Activated CD4-positive, CD25-positive, alpha-beta regulatory T cell (primary cell): ENCODE measurements around the gene ANKRD2.
"Not testable (repeated sequence)": the region's sequence is repeated elsewhere in the genome, so short reads cannot be mapped to it uniquely, and the experiment has no call there.

Experiments used
- DNase-seq, 4 experiments: peaks; one replicate each; lab custom pipeline; 2025; lab: John Stamatoyannopoulos, UW

ANKRD2 gene

GRCh38 chr10:97571622-97572021 lies 957 bp upstream of the ANKRD2 start:
- no peak for DNase-seq

DNA sequence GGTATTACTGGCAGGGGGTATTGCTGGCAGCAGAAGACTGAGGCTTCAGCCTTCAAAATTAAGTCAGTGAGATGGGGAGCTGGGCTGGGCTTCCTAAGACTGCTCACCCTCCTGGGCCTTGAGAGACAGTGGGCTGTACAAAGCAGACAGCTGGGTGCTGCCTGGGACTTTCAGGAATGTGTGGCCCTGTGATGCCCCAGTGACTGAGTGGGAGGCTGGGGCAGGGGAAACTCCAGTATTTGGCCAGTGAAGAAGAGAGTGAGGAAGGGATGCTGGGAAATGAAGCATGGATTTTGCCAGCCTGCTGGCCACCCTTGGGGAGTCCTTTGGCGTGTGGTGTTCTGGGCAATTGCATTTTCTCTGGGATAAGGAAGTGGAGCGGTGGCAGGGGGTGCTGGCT lies 442 bp downstream of the ANKRD2 start:
- DNase-seq = no peak

DNA sequence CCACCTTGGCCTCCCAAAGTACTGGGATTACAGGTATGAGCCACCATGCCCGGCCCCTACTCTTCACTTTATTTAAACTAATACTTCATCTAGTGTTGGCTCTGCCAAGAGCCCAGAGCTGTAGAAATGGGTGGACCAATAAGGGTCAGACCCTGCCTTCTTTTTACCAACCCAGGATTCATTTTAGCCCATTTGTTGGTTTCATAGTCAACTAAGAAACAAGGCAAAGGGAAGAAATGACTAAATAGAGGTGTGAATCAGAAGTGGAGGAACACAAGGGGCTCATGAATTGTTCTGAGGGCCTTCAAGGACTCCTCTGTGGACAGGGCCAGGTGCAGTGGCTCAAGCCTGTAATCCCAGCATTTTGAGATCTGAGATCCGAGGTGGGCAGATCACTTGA lies 1.1 kb downstream of the ANKRD2 start:
- DNase-seq = no peak

- no peak for DNase-seq
Observed at GRCh38 chr10:97574374-97575126, 2.0 kb downstream of the ANKRD2 start.

DNA sequence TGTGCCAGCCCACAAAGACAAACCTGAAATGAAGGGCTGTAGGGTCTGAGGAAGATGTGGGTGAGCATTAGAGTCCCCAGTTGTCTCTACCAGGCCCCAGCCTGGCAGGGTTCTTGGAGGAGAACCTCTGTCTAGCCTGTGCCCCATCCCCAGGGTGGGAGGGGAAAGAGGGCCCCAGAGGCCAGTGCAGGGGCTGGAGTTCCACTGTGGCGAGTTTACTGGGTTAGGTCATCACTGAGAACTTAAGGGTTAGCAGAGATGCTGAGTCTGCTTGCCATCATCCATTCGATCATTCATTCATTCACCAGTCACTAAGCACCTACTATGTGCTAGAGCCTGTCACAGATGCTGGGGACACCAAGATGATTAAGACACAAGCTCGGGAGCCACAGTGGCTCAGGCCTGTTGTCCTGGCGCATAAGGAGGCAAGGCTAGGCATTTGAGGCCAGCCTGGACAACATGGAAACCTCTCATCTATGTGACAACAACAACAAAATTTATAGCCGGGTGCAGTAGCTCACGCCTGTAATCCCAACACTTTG lies 2.6 kb downstream of the ANKRD2 start:
- no peak for DNase-seq

DNA sequence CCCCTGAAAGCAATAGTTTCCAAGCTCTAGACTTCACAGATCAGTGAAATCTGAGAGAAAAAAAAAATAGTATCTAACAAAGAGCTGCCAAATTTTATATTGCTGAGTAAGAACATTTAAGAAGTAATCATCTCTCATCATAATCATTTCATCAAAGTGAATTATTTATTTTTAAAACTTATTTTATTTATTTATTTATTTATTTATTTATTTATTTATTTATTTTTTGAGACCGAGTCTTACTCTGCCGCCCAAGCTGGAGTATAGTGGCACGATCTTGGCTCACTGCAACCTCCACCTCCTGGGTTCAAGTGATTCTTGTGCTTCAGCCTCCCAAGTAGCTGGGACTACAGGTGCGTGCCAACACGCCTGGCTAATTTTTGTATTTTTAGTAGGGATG lies 3.9 kb downstream of the ANKRD2 start:
- not testable (repeated sequence) for DNase-seq

- DNase-seq = no peak
Observed at GRCh38 chr10:97577701-97578100, 5.1 kb downstream of the ANKRD2 start.

GRCh38 chr10:97578171-97578844 lies 5.7 kb downstream of the ANKRD2 start:
- DNase-seq = no peak

DNA sequence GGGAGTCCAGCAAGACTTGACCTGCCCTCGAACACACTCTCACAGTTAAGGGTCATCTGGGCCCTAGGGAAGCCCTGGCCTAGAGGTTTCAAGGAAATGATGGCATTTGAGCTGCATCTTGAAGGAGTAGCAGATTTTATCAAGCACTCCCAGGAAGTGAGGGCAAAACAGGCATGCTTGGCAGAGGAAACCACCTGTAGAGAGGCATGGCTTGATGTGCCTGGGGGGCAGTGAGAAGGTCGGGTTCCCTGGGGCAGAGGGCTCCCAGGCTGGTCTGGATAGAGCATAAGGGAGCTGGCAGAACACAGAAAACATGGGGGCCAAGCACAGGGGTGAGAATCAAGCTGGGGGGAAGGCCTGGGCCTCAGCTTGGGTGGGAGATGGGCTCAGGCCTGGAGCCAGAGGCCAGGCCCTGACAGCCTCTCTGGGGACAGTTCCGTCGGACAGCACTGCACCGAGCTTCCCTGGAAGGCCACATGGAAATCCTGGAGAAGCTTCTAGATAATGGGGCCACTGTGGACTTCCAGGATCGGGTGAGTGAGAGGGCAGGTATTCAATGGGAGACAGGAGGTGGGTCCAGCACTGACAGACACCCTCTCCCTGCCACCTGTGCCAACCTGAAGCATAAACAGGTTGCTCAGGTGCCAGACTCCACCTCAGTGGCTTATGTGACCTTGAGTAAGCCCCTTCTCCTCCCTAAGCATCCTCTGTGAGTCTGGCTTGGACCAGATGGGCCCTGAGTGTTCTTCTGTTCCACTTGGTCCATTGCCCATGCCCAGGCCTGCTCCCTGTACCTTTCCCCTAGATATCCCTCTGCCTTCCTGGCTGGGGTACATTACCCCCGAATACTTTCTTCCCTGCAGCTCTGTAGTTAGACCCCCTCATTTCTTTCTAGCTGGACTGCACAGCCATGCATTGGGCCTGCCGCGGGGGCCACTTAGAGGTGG lies 8.1 kb downstream of the ANKRD2 start:
- DNase-seq = no peak

DNA sequence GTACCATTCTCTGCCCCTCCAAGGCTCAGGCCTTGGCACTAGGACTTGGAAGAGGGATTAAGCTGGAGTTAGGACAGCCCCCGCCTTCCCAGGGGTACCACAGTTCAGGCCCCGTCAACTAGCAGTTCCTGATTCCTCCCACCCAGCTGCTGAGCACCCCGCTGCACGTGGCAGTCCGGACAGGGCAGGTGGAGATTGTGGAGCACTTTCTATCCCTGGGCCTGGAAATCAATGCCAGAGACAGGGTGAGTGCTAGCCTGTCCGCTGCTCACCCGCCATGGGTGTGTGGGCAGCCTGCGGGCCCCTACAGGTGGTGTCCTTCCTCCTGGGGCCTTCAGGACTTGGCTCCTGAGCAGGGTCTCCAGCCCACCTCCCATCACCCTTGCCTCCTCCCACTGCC lies 9.6 kb downstream of the ANKRD2 start:
- DNase-seq = no peak

GRCh38 chr10:97583476-97583875 lies 10.9 kb downstream of the ANKRD2 start:
- no peak for DNase-seq

DNA sequence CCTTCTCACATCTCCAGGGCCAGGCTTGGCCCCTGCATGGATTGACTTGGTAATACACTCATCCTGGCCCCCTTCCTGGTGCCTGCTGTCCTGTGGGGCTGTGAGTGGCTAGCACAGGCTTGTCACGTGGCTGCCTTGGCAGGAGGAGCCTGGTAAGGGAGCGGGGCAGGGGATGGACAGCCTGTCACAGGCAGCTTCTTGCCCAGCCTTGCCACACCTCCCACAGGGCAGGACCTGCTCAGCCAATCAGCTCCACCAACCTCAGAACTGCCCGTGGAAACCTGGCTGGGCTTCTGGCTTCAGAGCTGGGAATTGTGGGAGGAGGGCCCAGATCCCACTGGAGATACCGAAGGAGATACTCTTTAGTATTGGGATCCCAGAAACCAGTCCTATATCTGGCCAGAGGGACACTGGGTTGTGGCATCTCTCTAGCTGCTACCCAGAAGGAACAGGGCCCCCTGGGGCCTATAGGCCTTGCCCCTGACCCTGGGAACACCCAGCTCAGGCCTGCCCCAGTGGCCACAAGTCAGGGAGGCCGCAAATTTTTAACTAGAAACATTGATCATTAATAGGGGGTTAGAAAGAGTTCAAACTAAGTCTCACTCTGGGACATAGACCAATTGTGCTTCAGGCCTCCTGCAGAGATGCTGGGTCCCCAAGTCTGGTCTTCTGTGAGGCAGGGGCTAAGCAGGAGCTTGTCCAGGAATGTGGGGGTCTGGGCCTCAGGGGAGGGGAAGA lies 11.7 kb downstream of the ANKRD2 start, which contains the start of gene HOGA1:
Gene HOGA1, plus strand, starts transcription at position 330 of the 738 bp plus-strand sequence. Its CDS starts 315 bp downstream, at position 645.
- DNase-seq = no peak

DNA sequence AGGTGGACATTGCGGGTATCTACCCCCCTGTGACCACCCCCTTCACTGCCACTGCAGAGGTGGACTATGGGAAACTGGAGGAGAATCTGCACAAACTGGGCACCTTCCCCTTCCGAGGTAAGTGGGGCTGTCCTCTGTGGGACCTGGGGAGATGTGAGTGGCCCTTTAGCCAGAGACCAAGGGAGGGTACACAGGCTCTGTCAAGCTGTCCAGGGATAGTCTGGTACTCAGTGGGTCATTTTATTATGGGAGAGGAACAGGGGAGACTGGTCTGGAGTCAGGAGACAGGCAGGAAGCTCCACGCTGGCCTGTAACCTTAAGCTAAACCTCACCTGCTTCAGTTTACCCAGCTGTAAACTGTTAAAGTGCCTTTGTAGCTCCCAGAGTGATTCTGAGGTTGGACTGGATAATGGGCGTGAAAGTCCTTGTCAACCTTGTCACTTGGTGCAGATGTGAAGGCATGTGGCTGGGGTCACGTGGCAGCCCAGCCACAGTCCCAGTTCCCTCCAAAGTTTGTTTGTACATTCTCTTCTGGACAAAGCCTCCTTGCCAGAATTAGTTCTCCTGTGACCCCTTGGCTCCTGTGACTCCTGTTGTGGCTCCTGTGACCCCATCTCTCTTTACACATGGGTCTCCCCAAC lies 12.3 kb downstream of the ANKRD2 start:
- no peak for DNase-seq

- no peak for DNase-seq
Observed at GRCh38 chr10:97585439-97585811, 12.8 kb downstream of the ANKRD2 start.

GRCh38 chr10:97587183-97587582 lies 14.6 kb downstream of the ANKRD2 start:
- no peak for DNase-seq

DNA sequence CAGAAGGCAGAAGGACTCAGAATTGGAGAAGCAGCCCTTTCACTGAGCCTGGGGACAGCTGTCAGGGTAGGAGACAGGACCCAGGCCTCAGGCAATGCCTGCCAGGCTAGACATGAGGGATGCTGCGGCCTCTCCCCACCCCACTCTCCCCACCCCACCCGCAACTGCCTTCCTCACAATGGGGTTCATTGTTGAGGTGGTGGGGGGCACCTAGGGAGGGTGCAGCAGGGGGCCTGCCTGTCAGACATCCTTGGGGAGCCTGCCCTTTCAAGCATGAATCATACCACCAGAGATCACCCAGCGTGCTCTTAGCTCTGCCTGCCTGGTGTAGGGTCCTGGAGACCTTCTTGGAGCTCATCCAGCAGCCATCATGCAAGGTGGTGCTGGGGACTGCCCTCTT lies 16.9 kb downstream of the ANKRD2 start, which contains the start of gene C10orf62:
Gene C10orf62, plus strand, starts transcription at position 243 of the 400 bp plus-strand sequence. CDS start 177 bp downstream, outside the sequence.
- no peak for DNase-seq

DNA sequence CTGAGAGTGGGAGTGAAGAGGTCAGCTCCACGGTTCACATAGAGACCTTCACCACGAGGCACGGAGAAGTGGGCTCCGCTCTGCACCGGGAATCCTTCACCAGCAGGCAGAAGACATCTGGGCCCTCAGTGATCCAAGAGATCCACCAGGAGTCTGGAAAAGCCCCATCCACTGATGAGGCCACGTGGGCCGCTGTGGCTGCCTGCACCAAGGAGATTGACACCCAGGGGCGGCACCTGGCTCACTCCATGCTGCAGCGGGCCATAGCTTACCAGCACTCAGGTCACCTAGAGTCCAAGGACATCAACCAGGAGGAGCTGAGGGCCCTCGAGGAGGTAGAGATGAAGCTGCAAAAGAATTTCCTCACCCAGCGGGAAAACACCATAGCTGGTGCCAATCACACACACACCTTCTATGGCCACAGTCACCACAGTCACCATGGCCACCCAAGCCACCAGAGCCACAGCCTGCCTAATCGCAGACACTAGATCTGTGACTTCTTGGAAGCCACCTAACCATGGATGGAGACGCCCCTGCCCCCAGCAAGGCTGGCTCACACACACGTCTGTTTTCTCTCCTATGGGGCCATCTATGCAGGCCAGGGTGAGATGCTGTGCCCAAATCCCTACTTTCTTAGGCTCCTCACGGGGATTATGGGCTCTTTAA lies 17.6 kb downstream of the ANKRD2 start:
- DNase-seq = no peak

DNA sequence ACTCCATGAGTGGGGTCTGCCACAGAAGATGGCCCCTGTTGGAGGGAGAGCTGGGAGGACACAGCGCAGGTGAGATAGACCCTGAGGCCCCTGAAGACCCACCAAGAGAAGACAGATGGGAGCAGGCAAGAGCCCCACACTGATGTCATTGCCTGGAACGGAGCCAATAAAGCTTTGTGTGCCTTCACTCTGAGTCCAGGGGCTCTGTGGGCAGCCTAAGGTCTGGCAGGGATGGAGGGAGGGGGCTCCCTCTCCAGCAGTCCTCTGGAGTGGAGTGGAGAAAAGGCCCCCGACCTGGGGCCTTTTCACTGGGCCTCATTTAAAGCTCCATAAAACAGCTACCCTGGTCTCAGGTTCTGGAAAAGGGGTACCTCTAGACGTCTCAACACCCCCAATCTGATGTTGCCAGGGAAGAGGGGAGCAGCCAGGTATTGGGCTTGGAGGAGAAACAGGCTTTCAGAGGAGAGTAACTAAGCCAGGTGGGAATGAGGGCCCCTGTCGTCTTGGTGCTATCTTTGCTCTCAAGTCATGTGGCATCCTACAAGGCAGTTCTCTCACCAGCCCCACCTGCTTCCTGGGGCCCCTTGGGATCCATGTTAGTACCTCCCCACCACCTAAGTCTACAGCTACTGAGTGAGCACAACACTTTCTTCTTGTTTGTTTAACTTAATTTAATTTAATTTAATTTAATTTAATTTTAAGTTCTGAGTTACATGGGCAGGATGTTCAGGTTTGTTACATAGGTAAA lies 18.3 kb downstream of the ANKRD2 start:
- no peak for DNase-seq

DNA sequence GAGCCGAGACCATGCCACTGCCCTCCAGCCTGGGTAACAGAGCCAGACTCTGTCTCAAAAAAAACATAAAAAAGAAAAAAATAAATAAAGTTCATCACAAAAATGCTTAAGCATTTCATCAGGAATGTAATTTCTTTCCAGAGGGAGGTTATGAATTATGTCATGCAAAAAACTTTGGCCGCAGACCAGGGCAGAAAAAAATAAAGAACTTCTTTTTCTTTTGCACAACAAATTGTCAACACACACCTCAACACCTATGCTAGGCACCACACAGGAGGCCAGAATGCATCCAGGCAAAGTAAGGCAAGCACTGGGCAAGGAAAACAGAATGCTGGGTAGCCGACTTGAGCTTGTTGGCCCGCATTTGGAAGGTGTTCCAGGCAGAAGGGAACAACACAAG lies 20.8 kb downstream of the ANKRD2 start:
- DNase-seq = no peak
